NCI-H748 (cell line): ENCODE data around the gene MRPS34.

Experiments used
- DNase-seq: peaks from one replicate; lab custom pipeline; 2025; ENCODE audit not compliant: unreplicated experiment; lab: John Stamatoyannopoulos, UW

The MRPS34 gene

DNA sequence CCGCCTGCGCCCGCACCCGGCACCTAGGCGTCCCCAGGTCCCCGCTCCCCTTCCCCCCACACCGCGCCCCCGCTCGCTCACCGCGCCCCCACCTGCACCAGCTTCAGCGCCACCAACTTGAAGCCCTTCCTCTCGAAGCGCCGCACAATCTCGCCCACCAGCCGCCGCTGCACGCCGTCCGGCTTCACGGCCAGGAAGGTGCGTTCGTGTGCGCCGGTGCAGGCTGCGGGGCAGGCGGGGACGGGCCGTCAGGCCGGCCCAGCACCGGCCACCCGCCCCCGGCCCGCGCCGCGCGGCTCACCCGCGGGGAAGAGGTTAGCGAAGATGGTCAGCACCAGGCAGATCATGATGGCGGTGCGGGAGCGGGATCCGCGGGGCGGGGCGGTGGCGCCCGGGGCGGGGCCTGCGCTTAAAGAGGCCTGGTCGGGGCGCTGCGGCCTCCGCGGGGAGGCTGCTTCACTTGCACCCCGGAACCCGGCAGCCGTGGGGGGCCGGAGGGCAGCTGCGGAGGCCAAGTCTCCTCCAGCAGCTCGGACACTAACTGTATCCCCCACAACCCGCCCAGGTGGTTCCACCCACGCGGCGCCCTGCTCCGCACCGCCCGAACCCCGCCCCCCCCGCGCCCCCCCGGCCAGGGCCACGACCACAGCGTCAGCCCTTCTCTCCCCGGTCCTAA lies 1.6 kb downstream of the MRPS34 start, which contains the start of gene NME3:
Gene NME3 (minus strand): TSS at position 356 of the 676 bp plus-strand sequence. CDS start 9 bp downstream, at position 347.
- peak; percentile 40 for DNase-seq

DNA sequence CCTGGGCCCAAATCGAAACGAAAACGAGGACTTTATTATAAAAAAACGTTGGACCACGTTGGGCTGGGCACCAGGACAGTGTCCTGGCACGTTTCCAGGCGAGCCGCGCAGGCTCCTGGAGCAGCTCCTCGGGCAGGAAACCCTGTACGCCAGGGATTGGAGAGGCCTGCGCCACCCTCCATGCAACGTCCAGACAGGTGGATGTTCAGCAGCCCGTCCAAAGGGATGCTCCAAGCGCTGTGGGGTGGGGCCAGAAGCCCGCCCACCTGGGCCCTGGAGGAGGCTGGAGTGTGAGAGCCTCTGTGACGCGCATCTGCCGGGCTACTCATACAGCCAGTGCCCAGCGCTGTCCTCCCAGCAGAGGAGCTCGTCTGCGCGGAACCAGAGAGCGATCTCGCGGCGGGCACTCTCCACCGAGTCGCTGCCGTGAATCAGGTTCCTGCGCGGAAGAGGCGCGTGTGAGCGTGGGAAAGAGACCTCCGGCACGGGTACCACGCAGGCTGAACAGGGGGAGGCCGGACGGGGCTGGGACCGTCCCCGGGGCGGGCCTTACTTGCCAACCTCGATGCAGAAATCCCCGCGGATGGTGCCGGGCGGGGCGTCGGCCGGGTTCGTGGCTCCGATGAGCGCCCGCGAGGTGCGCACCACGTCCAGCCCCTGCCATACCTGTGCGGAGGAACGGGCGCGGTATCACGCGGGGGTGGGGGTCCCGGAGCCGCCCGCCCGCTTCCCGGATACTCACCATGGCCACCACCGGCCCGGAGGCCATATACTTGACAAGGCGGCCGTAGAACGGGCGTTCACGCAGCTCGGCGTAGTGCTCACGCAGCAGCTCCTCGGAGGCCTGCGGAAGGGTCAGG lies 2.4 kb downstream of the MRPS34 start:
- DNase-seq: peak; percentile 86

DNA sequence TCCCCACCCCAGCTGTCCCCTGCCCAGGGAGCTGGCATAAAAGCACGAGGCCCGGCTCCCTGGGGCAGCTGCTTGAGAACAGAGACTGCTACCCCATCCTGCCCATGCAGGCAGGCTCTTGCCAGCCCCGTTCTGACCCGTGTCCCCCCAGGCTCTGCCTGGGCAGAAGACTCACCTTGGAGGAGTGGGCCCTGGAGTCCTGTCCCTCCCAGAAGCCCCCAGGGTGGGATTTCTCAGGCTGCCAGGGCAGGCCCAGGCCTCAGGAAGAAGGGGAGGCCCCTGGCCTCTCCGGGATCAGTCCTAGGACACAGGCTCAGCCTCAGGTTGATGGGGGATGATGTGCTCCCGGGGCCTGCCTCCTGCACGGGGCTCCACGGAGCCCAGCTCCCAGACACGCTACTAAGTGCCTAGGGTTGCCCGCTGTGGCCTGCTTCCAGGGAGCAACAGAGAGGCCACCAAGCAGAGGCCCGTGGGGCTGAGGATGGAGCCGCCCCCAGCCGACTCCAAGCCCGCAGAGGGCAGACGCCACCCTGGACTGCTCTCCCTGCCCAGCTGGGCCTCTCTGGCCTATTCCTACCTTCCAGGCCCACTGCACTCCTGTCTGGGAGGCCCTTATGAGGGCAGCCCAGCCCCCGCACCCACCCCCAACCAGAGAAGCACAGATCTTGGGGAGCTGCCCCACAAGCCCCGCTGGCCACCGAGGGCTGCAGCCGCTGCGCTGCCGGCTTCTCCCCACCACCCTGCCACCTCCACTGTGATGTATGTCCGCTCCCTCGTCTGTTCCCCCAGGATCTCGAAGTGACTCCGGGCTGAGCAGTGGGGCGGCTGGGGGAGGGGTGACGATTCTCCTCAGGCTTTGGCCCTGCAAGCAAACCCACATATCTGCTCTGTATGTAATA lies 3.3 kb downstream of the MRPS34 start:
- no peak for DNase-seq

DNA sequence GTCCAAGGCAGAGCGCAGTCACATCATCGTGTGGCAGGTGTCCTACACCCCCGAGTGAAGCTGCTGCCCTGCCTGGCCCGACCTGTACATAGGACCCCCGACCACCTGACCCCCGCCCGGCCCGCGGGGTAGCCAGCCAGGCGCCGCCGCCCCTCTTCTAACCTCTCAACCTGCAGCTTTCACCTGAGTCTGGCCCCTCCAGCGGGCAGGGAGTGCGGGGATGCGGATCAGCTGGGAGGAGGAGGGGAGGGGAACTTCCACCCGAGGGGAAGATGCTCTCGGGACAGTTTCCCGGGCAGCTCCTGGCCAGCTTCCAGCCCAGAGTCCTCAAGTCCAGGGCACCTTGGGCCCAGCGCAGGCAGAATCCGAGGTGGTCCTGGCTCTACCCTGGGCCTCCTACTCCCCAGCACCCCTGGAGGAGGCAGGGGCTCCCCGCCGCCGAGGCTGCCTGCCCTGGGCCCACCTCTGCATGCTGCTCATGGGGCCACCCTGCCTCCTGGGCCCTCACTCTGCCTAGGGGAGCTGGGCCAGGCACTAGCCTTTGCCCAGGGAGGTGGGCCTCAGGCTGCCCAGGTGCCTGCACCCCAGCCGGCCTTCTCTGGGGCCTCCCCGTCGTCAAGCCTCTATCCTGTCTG lies 4.0 kb downstream of the MRPS34 start:
- DNase-seq: no peak

DNA sequence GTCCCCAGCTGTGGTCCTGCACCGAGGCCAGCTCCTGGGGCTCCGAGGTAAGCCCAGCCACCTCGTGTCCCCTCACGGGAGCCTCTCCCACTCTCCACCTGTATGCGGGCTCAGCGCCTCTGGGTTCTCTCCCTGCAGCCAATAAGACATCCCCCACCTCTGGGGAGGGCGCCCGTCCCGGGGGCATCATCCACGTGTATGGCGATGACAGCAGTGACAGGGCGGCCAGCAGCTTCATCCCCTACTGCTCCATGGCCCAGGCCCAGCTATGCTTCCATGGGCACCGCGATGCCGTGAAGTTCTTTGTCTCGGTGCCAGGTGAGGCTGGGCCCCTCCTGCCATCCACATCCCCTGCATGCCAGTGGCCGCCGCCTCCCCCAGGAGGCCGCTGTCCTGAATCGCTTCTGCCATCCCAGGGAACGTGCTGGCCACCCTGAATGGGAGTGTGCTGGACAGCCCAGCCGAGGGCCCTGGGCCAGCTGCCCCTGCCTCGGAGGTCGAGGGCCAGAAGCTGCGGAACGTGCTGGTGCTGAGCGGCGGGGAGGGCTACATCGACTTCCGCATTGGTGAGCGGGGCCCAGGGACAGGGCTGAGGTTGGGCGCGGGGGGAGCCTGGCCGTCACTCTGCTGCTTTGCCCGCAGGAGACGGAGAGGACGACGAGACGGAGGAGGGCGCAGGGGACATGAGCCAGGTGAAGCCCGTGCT lies 4.7 kb downstream of the MRPS34 start:
- no peak for DNase-seq

DNA sequence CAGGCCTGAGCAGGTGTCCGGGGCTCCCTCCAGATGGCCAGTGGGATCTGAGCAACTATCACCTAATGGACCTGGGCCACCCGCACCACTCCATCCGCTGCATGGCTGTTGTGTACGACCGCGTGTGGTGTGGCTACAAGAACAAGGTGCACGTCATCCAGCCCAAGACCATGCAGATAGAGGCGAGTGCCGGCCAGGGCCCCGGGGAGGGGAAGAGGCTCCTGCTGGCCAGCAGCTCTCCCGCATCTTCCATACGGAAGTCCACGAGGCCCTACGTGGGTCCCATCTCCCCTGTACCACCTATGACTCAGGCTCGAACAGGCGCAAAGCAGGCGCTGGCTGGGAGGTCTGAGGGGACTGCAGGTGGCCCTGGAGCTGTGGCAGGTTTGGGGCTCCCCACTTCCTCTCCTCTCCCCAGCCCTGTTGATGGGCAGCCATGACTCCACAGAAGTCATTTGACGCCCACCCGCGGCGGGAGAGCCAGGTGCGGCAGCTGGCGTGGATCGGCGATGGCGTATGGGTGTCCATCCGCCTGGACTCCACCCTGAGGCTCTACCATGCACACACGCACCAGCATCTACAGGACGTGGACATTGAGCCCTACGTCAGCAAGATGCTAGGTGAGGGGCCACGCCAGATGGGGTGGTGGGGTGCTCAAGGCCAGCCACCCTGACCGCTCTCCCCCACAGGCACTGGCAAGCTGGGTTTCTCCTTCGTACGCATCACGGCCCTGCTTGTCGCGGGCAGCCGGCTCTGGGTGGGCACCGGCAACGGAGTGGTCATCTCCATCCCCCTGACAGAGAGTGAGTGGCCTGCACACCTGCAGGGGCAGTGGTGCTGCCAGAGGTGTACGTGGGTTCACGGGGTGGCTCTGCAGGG lies 5.6 kb downstream of the MRPS34 start:
- no peak for DNase-seq

DNA sequence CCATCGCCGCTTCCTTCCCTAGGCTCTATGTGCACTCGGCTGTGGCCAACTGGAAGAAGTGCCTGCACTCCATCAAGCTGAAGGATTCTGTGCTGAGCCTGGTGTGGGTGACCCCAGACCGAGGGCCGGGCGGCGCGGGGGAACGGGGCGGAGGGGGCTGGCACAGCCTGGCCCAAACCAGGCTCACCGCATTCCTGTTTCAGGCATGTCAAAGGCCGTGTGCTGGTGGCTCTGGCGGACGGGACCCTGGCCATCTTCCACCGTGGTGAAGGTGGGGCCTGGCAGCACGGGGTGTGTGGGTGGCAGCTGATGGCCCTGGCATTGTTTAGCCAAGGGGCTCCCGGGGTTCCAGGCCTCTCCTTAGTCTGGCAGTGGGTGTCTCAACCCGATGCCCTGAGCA lies 6.2 kb downstream of the MRPS34 start:
- DNase-seq: no peak

DNA sequence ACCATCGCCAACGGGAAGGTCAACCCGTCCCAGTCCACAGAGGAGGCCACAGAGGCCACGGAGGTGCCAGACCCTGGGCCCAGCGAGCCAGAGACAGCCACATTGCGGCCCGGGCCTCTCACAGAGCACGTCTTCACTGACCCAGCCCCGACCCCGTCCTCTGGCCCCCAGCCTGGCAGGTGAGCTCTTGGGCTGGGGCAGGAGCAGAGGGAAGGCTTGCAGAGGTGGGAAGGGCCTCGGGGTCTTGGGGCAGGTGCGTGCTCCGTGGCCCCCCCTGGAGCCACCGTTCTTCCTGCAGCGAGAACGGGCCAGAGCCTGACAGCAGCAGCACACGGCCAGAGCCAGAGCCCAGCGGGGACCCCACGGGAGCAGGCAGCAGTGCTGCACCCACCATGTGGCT lies 6.7 kb downstream of the MRPS34 start:
- no peak for DNase-seq

DNA sequence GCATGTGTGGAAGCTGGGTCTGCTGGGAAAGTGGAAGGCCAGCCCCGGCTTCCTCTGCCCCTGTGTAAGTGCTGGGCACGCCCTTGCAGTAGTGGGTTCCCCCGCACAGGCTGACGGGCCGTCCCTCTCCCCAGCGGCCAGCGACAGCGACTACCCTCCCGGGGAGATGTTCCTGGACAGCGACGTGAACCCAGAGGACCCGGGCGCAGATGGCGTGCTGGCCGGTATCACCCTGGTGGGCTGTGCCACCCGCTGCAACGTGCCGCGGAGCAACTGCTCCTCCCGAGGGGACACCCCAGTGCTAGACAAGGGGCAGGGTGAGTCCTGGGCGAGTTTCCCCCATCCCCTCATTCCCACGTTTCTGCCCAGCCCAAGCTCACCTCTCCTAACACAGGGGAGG lies 7.1 kb downstream of the MRPS34 start:
- no peak for DNase-seq

DNA sequence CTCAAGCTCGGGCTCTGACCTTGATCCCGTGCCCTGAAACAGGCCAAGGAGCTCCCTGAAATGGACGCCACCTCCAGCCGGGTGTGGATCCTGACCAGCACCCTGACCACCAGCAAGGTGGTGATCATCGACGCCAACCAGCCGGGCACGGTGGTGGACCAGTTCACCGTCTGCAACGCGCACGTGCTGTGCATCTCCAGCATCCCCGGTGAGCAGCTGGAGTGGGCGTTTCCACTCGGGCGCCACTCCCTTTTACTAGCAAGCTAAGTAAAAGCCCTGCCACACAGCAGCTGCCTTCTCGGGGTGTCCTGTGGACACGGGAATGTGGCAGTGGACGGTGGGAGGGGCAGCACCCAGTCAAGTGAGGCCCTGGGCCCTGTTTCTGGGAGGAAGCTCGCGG lies 8.0 kb downstream of the MRPS34 start:
- no peak for DNase-seq

DNA sequence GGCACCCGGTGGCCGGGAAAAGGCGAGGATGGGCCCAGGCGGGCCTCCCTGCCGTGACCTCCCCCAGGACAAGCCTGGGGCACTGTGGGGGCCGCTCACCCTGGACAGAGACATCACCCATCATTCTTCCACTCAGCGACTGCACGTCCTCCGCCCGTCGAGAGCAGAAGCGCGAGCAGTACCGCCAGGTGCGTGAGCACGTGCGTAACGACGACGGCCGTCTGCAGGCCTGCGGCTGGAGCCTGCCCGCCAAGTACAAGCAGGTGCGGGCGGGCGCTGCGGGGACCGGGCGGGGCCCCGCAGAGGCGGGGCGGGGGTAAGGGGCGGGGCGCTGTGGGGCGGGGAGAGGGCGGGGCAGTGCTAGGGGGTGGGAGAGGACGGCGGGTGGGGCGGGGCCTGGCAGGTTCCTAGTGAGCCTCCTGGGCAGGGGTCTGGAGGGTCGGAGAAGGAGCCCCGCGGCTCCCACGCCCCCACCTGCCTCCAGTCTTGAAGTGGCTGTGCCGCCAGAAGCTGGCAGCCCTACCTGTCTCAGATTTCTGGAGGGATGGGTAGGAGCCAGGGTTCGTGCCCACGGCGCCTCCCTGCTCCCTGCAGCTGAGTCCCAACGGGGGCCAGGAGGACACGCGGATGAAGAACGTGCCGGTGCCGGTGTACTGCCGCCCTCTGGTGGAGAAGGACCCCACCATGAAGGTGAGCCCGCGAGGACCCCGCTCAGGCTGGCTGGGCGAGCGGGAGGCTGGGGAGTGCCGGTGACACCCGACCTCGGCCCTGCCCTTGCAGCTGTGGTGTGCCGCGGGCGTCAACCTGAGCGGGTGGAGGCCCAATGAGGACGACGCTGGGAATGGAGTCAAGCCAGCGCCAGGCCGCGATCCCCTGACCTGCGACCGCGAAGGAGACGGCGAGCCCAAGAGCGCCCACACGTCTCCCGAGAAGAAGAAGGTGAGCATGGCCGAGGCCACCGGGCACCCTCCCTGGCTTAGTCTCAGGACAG lies 9.1 kb downstream of the MRPS34 start:
- peak; percentile 5 for DNase-seq

DNA sequence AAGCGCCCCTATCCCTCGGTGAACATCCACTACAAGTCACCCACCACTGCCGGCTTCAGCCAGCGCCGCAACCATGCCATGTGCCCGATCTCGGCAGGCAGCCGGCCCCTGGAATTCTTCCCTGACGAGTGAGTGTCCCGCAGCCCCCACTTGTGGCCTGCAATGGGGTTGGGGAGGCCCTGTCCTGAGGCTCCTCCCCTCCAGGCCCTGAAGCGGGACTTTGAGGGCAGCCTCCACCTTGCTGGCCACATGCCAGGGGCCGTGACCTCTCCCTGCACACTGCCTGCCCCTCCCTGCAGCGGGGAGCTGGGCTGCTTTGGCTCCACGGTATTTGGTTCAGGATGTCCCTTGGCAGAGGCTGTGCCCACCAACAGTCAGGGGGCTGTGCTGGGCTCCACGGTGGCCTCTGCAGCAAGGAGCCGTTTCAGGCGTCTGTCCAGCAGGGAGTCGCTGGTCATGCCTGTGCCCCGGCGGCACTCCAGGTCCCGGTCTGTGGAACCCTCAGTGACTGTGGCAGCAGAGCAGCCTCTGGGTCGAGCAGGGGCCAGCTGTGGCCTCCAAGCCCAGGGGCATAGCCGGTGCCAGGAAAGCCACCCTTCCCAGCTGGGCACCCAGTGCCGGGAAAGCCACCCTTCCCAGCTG lies 9.9 kb downstream of the MRPS34 start:
- no peak for DNase-seq

DNA sequence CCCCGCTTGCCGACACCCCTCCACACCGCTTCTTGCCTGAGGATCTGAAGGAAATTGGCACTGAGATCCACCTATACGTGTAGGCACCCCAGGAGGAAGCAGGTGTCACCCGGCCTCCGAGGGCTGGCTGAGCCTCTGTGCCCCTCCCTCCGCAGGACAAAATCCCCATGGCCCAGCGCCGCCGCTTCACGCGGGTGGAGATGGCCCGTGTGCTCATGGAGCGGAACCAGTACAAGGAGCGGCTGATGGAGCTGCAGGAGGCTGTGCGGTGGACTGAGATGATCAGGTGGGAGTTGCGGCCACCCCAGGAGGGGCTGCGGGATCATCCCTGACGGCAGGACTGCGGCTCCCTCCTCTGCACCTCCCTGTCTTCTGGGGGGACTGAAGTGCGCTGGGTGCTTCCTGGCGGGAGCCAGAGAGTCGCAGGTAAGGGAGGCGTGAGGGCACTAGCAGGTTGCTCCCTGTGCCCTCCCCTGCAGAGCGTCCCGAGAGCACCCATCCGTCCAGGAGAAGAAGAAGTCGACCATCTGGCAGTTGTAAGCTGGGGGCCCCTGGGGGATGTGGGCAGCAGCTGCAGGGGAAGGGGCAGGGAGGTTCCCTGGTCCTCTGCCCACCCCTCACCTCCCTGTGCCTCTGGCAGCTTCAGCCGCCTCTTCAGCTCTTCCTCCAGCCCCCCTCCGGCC lies 10.6 kb downstream of the MRPS34 start:
- DNase-seq: no peak

DNA sequence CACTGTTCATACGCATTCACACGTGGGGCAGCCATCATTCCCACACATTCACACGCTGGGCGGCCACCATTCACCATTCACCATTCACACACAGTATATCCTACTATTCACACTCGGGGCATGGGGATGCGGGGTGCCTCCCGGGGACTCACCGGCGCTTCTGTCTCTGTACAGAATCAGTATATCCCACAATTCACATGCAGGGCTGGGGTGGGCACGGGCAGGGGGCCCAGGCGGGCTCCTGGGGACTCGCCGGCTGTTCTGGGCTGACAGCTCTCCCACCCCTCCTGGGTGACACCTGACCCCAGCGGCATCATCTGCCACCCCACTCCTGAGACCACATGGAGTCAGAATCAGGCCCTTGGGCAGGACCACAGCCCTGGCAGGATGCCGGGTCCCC lies 11.2 kb downstream of the MRPS34 start:
- no peak for DNase-seq

DNA sequence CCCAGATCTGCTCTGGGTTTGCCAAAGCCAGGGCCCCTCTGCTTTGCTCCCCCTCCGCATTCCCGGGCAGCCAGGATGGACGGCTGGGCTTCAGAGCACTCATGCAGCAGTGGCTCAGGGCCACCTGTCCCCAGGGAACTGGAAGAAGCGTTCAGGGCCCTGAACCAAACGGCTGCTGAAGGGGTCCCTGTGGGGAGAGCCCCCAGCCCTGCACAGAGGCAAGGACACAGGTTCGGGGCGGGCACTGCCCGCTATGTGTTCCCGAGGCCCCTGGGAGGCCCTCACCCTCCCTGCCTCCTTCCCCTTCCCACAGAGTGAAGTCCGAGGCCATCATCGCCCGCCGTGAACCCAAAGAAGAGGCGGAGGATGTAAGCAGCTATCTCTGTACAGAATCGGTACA lies 12.0 kb downstream of the MRPS34 start:
- no peak for DNase-seq

DNA sequence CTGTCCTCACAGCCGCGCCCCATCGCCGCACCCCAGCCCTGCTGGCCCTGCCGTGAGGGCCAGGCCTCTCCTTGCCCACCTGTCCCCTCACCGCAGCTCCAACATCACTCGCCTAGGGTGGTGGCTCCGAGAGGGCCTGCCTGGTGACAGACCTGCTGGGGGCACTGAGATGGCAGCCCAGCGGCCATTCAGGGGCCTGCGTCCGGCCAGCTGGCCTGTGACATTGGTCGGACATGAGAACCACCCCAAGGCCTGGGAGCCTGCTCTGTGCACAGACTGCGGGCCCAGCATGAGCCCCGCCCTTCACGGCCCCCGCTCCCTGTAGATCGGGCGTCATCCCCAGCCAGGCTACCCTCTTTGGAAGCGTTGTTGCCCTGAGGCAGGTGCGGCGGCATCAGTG lies 13.4 kb downstream of the MRPS34 start:
- no peak for DNase-seq

DNA sequence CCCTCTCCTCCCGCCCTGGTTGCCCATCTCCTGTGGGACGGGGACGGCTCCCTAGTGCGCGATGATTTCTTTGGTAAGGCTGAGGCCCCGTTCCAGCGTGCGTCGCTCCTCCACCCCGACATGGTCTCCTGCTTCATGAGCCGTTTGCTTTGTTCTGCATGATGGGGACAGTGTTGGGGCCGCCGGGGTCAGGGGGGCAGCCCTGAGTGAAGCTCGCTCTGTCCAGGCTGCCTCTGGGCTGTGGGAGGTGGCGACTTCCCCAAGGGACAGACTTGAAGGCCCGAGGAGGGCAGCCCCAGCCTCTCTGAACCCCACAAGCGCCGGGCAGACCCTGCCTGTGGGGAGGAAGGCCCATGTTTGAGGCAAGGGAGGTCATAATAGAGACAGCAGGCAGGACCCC lies 14.0 kb downstream of the MRPS34 start:
- no peak for DNase-seq
